Left ventricle myocardium inferior (tissue), 1 donor: ENCODE results near the gene PRRX2. TPM values are rescaled to one million over a fixed set of nuclear protein-coding genes. Genes with fewer than 3 reads are reported as not detected.

ENCODE experiments used
- DNase-seq: peaks from one replicate; pipeline ENCODE4 v3.0.0-alpha.2; 2020
- H3K27ac ChIP-seq: fragments of 200-600 bp; replicated peaks from 2 replicates; pipeline ENCODE4 v1.8.0; 2021
- H3K27me3 ChIP-seq: fragments of 200-600 bp; 2 replicates; pipeline ENCODE4 v1.8.0; 2021; ENCODE audit warnings: low read depth
- H3K36me3 ChIP-seq: fragments of 200-600 bp; 2 replicates; pipeline ENCODE4 v1.8.0; 2021
- H3K4me1 ChIP-seq: fragments of 200-600 bp; 2 replicates; pipeline ENCODE4 v1.8.0; 2021
- H3K4me3 ChIP-seq: fragments of 200-600 bp; 2 replicates; pipeline ENCODE4 v1.8.0; 2021; ENCODE audit warnings: mild to moderate bottlenecking, moderate library complexity
- H3K9me3 ChIP-seq: fragments of 200-600 bp; replicated peaks from 2 replicates; pipeline ENCODE4 v1.8.0; 2021
- intact Hi-C: fragments of 100-400 bp; cut with micrococcal nuclease; formaldehyde crosslinking; loops from one replicate; pipeline ENCODE4 v1.11.0; 2022
- long read RNA-seq: library from polyadenylated mRNA; unstranded; transcript quantifications from one replicate; pipeline ENCODE4 v2.0.0, GENCODE V29; 2021
- total RNA-seq: library from RNA; stranded (reverse); fragmentation: NEBNext Ultra II Directional; extraction: Animal tissue kit (Norgen Biotek cat#: 25700); gene quantifications from one replicate; pipeline ENCODE4 v1.2.1, GENCODE V29; 2021
- TF ChIP-seq, protein P1 (sequence below): fragments of 200-600 bp; IDR thresholded peaks from 2 replicates; pipeline ENCODE4 v1.8.0; 2021; ENCODE audit warnings: antibody characterized with exemption, mild to moderate bottlenecking, borderline replicate concordance
- donor health status: DM: no; HTN: yes; CAD: no; lungs with severe emphysema.

The PRRX2 gene
- 0.85 TPM for total RNA-seq
- long read RNA-seq = 0 reads

DNA sequence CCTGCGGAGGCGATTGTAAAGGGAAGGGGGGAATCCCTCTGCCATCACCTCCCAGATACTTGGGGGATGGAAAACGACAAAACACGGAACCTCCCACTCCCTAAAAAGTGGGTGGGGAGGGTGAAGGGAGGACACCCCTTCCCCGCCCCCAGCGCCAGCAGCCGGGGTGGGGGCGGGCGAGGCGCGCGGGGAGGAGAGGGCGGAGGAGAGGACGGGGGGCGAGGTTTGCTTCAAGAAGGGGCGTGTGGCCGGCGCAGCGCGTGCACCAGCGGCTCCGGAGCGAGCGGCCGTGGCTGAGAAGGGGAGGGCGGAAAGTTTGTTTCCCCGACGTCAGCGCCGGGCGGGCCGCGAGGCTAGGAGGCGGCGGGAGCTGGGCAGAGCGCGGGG lies at the start of gene PRRX2:
Gene PRRX2, plus strand, starts transcription at position 259 of the 387 bp plus-strand sequence. CDS start 221 bp downstream, outside the sequence.
- Histone ChIP-seq H3K27ac (no peak within 1 kb of the TSS), H3K4me1 (peaks cover 15% of the 10 kb centered on the region), H3K9me3 (no peaks in the 10 kb centered on the region), H3K27me3 (peaks cover 83% of the 10 kb centered on the region), H3K4me3 (peak within 1 kb of the TSS; percentile 61), H3K36me3 (no peaks in the 10 kb centered on the region)
- TF ChIP-seq, protein P1, sequence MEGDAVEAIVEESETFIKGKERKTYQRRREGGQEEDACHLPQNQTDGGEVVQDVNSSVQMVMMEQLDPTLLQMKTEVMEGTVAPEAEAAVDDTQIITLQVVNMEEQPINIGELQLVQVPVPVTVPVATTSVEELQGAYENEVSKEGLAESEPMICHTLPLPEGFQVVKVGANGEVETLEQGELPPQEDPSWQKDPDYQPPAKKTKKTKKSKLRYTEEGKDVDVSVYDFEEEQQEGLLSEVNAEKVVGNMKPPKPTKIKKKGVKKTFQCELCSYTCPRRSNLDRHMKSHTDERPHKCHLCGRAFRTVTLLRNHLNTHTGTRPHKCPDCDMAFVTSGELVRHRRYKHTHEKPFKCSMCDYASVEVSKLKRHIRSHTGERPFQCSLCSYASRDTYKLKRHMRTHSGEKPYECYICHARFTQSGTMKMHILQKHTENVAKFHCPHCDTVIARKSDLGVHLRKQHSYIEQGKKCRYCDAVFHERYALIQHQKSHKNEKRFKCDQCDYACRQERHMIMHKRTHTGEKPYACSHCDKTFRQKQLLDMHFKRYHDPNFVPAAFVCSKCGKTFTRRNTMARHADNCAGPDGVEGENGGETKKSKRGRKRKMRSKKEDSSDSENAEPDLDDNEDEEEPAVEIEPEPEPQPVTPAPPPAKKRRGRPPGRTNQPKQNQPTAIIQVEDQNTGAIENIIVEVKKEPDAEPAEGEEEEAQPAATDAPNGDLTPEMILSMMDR = no peak
- DNase-seq = peak; percentile 22
- intact Hi-C loops = no loop called here

DNA sequence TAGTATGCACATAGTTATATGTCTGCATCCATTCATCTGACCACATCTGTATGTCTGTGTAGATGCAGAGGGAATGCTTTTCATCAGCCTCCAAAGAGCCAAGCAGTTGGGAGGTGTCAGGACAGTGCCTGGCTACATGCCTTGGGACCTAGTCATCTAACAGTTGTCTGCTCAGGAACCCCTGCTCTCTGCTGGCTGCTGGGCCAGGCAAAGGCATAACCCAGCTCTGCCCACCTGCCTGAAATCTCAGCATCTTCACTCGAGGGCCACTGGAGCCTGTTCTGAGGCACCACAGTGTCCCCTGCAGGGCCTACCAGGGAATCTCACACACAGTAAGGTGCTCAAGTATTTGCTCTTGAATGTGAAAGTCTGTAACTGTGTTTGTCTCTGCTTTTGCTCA lies 48.3 kb upstream of the PRRX2 start:
- Histone ChIP-seq H3K27ac (no peak overlapping the region), H3K4me1 (peaks cover 13% of the 10 kb centered on the region), H3K36me3 (no peaks in the 10 kb centered on the region), H3K9me3 (no peaks in the 10 kb centered on the region), H3K27me3 (peaks cover 26% of the 10 kb centered on the region), H3K4me3 (no peak overlapping the region)
- intact Hi-C loops = no loop called here
- no peak for DNase-seq
- TF ChIP-seq, protein P1 = peak; percentile 41

DNA sequence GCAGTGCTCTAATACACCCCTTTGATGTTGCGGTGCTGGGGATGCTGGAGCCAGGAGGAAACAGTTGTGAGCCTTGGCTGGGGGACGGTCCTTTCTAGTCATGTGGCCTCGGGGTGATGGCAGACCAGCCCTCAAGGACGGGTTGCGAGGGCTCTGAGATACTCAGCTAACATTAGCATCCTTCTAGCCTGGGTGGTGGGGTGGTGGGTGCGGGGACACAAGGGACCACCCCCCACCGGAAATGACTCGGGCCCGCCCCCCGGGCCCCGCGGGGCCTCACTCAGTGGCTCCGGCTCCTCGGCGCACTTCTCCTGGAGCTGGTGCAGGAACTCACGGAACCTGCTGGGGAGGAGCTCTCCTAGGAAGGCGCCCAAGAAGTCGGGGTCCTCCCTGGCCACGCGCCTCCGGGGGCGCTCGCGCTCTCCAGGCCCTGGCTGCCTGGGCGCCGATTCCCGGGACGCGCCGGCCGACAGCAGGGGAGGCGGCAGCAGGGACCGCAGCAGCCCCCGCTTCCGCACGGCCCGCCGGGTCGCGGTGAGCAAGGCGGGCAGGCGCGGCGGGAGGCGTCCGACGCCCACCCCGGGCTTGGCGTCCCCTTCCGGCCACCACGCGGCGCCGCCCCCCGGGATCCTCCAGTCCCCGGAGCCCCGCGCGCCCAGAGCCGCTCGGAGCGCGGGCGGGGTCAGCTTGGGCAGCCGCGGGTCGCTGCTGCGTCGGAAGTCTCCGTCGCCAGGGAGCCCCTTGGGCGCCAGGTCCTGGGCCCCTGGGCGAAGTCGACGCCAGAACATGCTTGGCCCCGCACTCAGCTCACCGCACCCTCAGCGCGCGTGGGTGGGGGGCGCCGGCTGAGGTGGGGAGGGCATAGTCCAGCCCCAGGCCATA lies 45.4 kb upstream of the PRRX2 start:
- peaks cover 26% of the 10 kb centered on the region for H3K27me3 ChIP-seq
- intact Hi-C loops = no loop called here
- no peaks in the 10 kb centered on the region for H3K9me3 ChIP-seq
- no peak for DNase-seq
- peak overlapping the region; percentile 16 for H3K27ac ChIP-seq
- H3K4me1 ChIP-seq = peaks cover 14% of the 10 kb centered on the region
- peak overlapping the region; percentile 69 for H3K4me3 ChIP-seq
- TF ChIP-seq, protein P1 = no peak
- H3K36me3 ChIP-seq = no peaks in the 10 kb centered on the region

DNA sequence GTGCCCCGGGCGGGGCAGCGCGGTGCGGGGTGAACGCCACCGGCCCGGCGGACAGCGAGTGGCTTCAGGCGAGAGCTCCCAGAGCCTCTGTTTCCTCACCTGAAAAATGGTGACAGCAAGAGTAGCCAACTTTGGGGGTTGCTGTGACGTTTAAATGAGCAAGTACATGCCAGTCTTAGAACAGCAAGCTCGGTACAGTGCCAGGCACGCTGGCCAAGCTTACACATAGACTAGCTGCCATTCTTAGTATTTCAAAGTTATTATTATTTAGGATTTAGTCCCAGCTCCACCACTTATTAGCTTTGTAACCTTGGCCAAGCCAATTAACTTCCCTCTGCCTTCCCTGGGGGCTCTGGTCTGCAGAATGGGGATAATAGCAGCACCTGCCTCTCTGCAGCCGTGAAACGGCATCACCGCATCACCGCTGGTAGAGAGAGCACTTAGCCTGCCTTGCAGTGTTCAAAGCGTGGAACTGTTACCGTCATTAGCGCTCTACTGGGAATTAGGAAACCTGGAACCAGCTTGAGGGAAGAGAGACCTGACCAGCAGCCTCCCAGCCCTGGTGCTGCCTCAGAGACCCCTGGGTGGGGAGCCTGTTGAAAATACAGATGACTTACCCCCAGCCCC lies 44.7 kb upstream of the PRRX2 start, which contains the start of gene C9orf50:
Gene C9orf50, minus strand, starts transcription at position 433 of the 627 bp plus-strand sequence. CDS start 527 bp downstream, outside the sequence.
- Histone ChIP-seq H3K27ac (peak within 1 kb of the TSS; percentile 16), H3K4me1 (peaks cover 22% of the 10 kb centered on the region), H3K9me3 (no peaks in the 10 kb centered on the region), H3K36me3 (no peaks in the 10 kb centered on the region), H3K4me3 (peak within 1 kb of the TSS; percentile 69), H3K27me3 (peaks cover 26% of the 10 kb centered on the region)
- intact Hi-C loops = no loop called here
- DNase-seq = no peak
- TF ChIP-seq, protein P1 = no peak

DNA sequence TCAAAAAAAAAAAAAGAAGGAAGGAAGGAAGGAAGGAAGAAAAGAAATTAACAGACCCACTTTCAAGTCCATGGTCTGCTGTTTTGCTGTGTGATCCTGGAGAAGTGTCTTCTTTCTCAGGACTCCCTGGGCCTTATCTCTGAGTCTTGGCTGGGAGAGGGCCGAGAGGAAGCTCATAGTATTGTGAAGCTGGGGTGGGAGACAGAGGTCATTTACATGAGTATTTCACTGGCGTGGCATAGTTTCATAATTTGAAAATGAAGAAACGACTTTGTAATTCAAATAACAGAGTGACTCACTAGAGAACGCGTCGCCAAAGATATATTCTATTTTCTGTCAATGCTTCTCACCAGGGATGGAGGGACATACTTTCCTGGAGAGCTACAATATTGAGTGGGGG lies 42.1 kb upstream of the PRRX2 start:
- Histone ChIP-seq H3K27ac (no peak overlapping the region), H3K9me3 (no peaks in the 10 kb centered on the region), H3K4me1 (peaks cover 45% of the 10 kb centered on the region), H3K27me3 (peaks cover 26% of the 10 kb centered on the region), H3K4me3 (no peak overlapping the region), H3K36me3 (no peaks in the 10 kb centered on the region)
- no peak for DNase-seq
- intact Hi-C loops = no loop called here
- TF ChIP-seq, protein P1 = no peak
